CD4-positive, alpha-beta T cell treated with Interleukin-4 for 1 hour (primary cell): ENCODE data around the gene TTC21B.

Source experiments
- DNase-seq, 2 donors: peaks; one replicate each; pipeline ENCODE4 v3.0.0-alpha.2; 2020 to 2022

Gene TTC21B

DNA sequence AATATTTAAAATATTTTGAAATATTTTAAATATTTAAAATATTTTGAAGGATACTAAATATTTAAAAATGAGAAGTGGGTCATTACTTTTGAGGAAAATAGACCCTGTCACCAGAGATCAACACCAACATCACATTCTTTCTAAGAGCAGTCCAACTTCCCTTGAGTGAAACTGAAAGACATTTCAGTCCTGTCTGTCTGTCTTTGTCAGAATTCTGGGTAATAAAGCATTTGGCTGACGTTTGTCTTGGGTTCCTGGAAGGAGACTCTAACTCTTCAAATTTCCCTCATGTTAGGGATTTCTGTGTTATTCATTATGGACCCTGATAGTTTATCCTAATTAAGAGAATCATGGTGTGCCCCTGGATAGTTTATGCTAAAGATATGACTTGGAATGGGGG, 32.8 kb downstream of the TTC21B start:
- DNase-seq, result no peak

DNA sequence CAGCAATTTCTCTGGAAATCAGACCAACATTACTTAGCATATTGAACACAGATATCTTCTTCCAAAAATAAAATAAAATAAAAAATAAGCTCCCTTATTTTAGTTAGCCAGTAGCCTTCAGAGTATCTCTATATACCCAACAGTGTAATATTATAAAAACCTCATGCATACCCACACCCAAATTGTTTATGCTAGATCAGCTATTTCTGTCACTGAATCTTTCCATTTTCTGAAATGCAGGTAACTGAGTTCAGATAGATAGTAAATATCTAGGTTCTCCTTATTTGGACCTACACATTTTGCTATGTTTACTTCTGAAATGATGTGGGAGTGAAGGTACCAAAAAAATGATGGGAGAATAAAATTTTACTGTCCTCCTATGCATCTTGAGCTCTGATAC, 39.9 kb downstream of the TTC21B start:
- no peak for DNase-seq

DNA sequence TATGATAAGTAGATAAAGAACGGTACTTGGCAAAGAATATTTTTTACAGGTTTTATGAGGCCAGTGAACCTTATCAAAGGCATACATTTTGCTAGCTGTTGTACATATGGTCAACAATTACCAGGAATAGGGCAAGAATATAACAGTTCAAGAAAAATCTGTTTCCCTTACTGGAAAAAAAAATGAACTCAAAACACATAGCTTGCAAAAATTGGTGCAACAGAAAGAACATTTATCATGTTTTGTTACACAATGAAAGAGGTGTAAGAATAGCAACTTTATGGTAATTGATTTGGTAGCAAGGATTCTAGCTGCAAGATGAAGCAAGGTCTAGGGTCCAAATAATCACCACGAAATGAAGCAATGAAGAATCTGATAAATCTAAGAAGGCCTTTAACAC, 41.6 kb downstream of the TTC21B start:
- DNase-seq, result no peak

DNA sequence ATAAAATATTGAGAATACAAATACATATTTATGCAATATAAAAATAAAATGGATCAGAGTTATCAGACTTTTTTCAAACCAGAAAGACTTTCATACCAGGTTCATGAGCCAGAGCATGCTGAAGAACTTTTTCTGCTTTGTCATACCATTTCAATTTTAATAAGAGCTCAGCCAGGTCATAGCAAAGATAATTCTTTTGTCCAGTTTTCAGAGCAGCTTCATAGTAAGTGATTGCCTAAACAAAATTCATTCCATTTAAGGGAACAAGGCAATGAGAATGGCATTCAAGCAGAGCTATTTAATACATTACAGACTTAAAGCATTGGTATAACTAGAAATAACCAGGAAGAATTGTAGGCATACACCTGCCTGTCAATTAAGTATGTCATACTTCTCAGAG, 42.3 kb downstream of the TTC21B start:
- DNase-seq, result no peak

DNA sequence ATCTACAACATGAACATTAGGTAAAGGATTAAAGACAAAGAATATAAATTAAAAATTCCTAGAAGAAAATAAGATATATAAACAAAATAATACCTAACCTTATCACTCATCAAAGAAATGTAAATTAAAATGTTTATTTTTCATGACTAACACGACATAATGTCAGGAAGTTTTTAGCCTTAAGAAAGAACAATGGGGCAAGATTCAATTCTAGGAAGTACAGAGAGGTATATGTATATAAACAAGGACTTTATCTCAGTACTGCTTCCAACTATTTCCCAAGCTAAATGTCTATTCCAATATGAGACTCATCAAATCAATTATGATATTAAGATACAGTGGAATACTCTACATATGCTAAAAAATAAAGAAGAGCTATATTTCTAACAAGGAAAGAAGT, 44.1 kb downstream of the TTC21B start:
- no peak for DNase-seq

DNA sequence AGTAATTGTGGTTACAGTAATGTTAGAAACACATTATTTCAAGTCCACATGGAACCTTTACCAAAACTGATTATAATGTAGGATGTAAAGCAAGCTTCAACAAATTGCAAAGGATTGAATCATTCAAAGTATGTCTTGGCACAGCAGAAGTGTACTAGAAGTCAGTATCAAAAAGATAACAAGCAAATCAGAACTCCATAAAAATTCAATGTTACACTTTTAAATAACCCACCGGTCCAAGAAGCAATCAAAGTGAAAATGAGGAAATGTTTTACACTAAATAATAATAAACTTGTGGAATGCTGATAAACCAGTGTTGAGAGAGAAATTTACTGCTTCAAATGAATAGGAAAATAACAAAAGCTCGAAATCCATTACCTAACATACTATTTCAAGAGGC, 47.7 kb downstream of the TTC21B start:
- DNase-seq, result no peak

DNA sequence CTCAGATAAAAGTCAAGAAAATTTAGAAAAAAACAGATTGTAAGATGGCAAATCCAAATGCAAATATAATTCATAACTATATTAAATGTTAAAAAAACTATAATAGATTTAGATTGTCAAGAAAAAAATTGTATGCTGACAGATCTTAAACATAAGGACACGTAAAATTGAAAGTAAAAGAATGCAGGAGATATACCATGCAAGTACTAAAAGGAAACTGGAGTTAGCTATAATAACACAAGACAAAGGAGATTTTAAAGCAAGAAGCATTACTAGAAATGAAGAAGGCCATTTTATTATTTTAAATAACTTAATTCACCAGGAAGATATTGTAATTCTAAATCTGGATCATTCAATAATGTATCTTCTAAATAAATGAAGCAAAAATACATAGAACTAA, 48.3 kb downstream of the TTC21B start:
- DNase-seq, result no peak

DNA sequence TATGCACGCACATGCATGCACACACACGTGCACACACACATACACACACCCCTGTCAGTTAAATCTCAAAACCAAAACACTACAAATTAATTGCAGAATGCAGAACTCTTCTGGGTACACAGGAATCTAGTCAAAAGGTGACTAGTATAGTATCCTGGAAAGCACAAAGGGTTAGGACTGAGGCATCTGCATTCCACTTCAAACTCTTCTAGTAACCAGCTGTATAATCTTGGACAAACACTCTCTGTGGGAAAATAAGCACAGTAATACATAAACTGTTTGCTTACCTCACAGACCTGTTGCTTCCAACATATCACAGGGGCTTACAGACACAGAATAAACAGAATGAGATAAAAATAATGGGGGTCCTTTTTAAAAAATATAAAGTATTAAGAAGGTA, 49.1 kb downstream of the TTC21B start:
- DNase-seq, result no peak

DNA sequence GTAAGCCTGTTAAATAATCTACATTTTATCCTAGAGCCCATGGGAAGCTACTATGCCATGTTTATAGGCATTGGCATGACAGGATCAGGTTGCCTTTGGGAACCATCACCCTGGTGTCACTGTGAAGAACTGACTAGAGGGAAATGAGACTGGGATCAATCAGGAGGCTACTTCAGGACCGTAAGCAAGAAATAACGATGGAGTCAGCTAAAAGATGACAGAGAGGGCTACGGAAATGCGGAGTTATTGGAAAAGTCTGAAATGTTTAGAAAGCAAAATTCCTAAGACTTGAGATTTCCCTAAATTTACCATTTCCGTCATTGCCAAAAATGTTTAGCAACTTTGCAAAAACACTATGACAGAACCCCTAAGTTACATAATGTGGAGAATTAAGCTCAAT, 50.2 kb downstream of the TTC21B start:
- no peak for DNase-seq

DNA sequence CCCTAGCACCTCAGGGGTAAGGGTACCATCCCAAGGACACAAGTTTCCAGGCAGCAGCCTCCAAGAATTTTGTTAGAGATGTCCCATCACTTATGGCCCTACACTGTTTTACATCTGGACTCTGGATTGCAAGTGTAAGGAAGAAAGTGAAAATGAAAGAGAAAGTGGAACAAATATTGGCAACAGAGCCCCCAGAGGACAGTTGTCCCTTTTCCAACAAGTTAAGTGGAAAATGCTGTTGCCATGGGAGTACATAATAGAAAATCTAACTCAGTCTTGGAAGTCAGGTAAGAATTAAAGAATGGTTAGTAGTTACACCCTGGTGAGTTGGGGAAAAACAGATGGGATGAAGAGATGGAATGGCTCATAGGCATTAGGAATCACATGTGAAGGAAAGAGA, 50.6 kb downstream of the TTC21B start:
- peak in 1 of 2 donors; percentile 38 for DNase-seq

DNA sequence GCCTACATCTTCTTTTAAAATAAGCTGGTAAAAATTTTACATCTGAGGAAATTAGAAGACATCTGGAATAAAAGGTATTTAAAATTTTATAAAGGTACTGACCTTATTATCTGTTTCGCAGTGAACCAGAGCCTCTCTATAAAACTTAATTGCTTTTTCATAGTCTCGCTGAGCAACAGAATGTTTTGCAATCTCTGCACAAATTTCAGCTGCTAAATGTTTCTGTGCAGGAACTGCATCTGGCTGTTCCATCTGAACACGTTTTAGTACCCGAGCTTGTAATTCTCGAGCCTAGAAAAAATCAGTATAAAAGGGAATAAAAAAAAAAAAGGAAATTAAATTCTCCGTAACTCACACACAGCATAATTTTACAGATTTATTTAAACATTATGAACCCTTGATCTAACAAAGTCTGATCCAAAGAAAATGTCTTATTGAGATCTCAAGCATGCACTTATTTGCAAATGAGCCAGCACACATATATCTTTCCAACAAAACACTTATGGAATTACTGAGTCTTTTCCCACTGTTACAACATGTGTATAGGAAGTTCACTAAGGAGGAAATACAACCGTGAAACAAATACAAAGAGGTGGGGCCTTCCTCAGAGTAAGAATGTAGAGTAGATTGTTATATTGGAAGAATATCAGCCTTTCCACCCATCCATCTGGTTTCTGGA, 51.8 kb downstream of the TTC21B start:
- no peak for DNase-seq

DNA sequence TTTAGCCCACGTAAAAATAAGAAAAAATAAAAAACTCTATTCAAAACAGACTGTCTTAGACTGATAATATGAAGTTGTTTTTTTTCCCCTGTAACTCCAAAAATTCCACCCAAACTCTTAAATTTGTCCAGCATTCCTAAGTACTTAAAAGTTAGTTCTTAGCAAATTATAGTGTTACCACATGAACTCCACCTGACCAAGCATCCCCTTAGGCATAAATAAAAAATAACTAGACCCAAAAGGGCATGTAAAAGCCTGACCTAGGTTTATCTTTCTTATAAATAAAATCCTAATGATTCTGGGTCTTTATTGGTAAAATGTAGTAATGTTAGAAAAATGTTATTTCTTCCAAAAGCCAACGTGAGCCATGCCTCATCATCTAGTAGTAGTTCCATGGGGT, 54.3 kb downstream of the TTC21B start:
- DNase-seq, result no peak

DNA sequence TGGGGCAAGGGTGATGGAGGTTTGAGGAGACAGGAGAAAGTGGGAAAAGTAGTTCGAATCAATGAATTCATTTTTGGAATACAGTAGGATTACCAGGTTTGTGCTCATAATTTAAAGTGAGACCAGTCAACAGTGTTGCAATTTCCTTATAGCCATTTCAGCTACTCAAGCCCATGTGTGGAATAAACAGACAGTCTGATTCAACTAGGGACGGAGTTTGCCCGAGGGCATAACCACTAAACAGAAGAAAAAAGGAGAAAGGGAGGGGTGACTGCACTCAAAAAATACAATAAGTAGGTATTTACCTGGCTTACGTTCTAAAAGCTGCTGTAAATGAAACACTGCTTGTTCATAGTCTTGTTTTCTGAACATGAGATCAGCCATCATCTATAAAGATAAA, 55.2 kb downstream of the TTC21B start:
- DNase-seq, result no peak

DNA sequence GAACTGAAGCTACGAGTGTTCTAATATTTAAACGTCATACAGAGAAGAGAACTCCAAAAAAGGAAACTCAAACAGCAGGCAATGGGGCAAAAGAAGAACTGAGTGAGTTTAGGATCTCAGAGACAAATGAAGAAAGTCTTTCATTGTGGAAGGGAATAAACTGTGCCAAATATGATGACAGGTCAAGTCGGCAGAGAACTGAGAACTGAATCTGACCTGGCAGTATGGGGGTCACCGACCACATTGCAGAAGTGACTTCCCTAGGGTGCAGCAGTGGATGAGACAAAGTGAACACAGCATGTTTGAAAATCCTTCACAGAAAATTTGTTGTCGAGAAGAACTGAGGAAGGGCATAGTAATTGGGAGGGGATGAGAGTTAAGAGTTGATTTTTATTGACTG, 55.9 kb downstream of the TTC21B start:
- no peak for DNase-seq

DNA sequence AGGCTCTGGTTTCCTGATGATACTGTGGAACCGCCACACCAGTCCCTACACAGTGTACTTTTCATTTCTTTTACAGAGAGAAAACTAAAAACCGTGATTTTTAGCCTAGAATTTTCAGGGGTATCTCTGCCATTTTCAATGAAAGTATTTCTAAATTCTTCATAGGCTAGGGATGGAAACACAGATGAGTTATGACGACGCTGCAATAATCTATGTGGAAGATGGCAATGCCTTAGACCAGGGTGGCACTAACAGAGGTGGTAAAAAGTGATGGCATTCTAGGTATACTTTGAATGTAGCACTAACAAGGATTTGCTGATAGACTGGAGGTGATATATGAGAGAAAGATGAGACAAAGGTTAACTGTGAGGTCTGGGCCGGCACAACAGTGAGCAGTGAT, 56.5 kb downstream of the TTC21B start:
- no peak for DNase-seq

DNA sequence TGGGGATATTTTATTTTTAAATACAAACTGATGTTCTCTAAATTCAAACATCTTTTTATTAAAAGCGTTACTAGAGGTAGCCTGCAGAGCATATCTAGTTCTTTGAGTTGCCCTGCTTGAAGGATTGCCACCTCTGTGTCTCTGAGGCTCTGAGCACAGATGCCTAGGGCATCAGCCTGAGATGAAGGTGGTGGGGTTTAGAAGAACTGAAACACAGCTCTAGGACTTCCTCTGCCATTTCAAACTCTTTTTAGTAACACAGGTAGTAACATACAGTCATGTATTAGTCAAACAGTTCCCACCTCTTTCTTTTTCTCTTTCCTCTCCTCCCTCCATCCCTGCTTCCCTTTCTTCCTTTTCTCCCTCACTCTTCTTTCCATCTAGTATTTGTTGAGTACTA, 57.6 kb downstream of the TTC21B start:
- no peak for DNase-seq

DNA sequence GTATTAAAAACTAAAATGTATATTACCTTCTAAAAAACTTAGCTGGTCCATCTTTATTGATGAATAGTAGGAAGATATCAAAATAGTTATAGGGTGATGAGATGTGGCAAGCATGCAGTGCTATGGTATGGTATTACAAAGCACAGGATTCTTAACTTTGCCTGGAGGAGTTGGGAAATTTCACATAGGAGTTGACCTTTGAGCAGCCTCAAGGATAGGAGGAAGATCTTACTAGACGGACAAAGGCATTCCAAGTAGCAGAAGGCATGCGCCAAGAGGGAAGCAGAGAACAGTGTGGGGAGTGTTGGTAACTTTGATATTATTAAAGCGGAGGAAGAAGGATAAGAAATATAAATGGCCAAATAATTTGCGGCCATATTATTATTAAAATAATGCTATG, 60.0 kb downstream of the TTC21B start:
- no peak for DNase-seq

DNA sequence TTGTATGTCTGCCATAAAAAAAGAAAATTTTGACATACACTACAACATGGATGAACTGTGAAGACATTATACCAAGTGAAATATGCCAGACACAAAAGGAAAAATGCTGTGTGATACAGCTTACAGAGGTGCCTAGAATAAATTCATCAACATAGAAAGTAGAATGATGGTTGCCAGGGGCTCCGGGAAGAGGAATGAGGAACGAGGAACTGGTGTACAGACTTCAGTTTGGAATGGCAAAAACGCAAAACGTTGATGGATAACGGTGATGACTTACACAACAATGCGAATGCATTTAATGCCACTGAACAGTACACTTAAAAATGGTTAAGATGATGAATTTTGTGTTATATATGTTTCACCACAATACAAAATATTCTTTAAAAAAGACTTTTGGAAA, 61.0 kb downstream of the TTC21B start:
- DNase-seq, result no peak

DNA sequence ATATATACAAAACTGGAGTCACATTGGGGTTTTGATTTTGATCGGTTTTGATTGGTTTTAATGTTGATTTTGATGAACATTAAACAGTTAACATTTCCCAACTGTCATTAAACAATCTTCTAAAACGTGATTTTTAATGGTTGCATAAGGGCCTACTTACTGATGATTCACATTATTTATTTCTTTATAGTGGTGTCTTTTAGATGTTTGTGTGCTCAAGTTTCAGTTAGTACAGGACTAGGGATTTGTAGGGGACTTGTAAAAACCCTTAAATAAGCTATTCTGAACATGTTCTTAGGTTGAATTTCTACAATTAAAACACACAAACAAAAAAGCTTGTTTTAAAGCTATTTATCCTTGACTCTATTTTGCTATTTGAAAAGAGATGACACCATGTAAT, 61.6 kb downstream of the TTC21B start:
- no peak for DNase-seq

DNA sequence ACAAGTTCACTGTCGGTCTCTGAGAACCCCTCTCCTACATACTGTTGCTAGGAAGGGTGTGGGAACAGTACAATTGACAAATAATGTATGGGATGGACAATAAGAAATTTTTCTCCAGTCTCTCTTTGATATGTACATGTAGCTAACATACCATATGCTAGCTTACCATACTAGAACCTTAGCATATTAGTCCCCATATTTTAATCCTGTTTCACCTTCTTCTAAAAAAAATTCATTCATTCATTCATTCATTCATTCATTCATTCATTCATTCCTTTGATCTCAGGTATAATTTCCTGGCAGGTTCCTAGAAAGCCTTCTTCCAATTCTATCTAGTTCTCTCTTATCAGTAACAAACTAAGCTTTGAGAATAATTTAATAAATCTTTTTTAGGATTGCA, 62.2 kb downstream of the TTC21B start:
- DNase-seq, result no peak

DNA sequence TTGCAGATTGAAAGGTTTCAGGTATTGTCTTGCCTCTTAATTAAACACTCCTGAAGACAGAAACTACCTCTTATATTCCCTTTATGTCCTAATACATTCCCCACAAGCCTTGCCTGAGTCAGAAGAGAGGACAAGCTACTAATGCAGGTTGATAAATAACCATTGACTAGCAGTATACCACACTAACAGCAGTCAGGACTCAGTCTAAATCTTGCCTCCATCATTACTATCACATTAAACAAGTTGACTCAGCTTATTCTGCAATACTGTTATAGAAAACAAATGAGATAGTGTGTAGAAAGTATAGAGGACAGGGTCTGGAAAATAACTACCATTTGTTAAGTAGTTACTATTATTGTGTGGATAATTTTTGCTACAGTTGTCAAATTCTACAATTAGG, 63.8 kb downstream of the TTC21B start:
- no peak for DNase-seq

DNA sequence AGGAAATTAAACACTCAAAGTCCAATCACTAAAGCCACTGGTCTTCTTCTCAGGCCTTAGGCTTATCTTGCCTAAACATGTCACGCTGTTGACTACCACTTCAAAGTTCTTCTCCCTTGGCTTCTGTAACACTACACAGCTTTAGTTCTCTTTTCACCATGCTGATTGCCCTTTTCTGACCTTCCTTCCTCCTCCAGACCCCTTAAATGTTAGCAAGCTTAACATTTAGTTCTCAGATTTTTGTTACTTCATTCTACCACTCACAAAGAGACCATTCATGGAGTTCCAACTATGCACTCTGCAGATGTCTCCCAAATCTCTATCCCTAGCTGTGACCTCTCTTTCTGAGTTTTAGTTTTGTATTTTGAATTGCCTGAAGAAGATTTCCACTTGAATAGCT, 64.4 kb downstream of the TTC21B start:
- DNase-seq, result no peak

DNA sequence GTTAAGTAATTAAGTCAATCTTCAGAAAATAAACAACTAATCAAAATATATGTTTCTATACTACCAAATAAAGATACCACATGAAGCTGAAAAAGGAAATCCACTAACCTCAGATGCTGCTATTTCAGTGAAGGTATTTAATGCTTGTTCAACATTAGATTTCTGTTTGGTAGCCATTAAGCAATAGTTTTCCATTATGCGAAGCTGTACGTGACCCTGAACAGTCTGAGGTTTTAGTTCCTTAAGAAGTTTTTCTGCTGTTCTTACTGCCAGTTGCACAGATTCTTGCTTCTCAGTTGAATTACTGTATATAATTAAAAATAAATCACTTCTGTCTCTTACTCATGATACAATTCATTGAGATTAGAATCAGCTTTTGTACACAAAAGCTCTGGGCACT, 65.4 kb downstream of the TTC21B start:
- no peak for DNase-seq

DNA sequence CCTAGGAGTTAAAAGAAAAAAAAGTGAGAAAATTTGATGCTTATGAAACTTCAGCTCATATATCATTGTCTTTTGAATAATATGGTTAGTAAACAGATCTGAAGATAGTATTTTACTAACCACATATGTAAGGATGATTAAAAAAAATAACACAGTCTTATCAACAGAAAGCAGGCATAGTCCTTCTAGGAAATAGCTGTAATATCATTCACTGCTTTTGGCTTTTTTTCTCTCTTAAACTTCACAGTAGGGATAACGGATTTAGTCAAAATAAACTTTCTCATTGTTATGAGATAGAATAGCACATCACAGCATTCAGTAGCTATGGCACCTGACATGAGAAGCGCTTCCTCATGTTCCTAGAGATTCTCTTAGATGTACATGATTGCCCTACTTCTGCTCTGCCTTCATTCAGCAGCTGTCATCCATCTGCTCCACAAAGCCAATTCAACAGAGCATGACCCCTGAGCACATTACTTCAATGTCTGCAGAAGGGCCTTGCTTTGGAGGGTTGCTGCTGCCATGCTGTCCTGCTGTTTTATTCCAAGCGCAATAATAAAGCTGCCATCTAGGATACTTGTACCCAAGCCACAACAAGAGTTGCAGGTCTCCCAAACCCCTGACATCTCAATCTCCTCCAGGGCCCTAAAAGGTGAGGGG, 67.0 kb downstream of the TTC21B start:
- no peak for DNase-seq
